Measurements from ENCODE around the gene PNPLA1. TPM values are rescaled to one million over a fixed set of nuclear protein-coding genes. Genes with fewer than 3 reads are reported as not detected.
A peak's percentile ranks its signal among the peaks of the same experiment; 100 is the strongest.

Gene PNPLA1
- total RNA-seq, 4 donors from 2014 or later, result not detected

GRCh38 chr6:36333931-36334725 lies 64.3 kb downstream of the PNPLA1 start:
- H3K27me3 ChIP-seq, result no peaks in the 10 kb centered on the region

GRCh38 chr6:36334832-36335459 lies 65.1 kb downstream of the PNPLA1 start:
- no peak for TF ChIP-seq CTCF (IDR thresholded peaks at IDR 0.05)
- no peak for TF ChIP-seq POLR2A (IDR thresholded peaks at IDR 0.05)
- intact Hi-C loops (cut with DNase I; ENCODE audit: low total_unique reads), result no loop called here
- peak overlapping the region in 1 of 2 donors; percentile 52 for H3K27ac ChIP-seq

More at GRCh38 chr6:36333931-36334725, 64.3 kb downstream of the PNPLA1 start:
- peak overlapping the region in 1 of 2 donors; percentile 52 for H3K27ac ChIP-seq
- intact Hi-C loops (cut with DNase I; ENCODE audit: low total_unique reads), result no loop called here
- TF ChIP-seq CTCF (IDR thresholded peaks at IDR 0.05) (no peak), POLR2A (IDR thresholded peaks at IDR 0.05) (no peak)
- no peaks in the 10 kb centered on the region for H3K4me1 ChIP-seq
- H3K36me3 ChIP-seq, result no peaks in the 10 kb centered on the region
- peak in 1 of 2 donors; percentile 47 for DNase-seq
- no peaks in the 10 kb centered on the region for H3K9me3 ChIP-seq
- H3K4me3 ChIP-seq, result no peak overlapping the region

GRCh38 chr6:36335465-36336207 lies 65.8 kb downstream of the PNPLA1 start:
- H3K27me3 ChIP-seq, result no peaks in the 10 kb centered on the region
- intact Hi-C loops (cut with DNase I; ENCODE audit: low total_unique reads), result no loop called here

More at GRCh38 chr6:36334832-36335459, 65.1 kb downstream of the PNPLA1 start:
- DNase-seq, result no peak
- Histone ChIP-seq H3K9me3 (no peaks in the 10 kb centered on the region), H3K27me3 (no peaks in the 10 kb centered on the region), H3K4me1 (no peaks in the 10 kb centered on the region), H3K4me3 (no peak overlapping the region), H3K36me3 (no peaks in the 10 kb centered on the region)

GRCh38 chr6:36336208-36336710 lies 66.4 kb downstream of the PNPLA1 start:
- no peaks in the 10 kb centered on the region for H3K36me3 ChIP-seq
- intact Hi-C loops (cut with DNase I; ENCODE audit: low total_unique reads), result no loop called here
- H3K27ac ChIP-seq, result no peak overlapping the region

More at GRCh38 chr6:36335465-36336207, 65.8 kb downstream of the PNPLA1 start:
- Histone ChIP-seq H3K27ac (no peak overlapping the region), H3K4me3 (no peak overlapping the region), H3K36me3 (no peaks in the 10 kb centered on the region), H3K9me3 (no peaks in the 10 kb centered on the region), H3K4me1 (no peaks in the 10 kb centered on the region)
- DNase-seq, result no peak
- TF ChIP-seq POLR2A (IDR thresholded peaks at IDR 0.05), result no peak
- TF ChIP-seq CTCF (IDR thresholded peaks at IDR 0.05), result no peak

More at GRCh38 chr6:36336208-36336710, 66.4 kb downstream of the PNPLA1 start:
- no peaks in the 10 kb centered on the region for H3K4me1 ChIP-seq
- DNase-seq, result no peak
- H3K4me3 ChIP-seq, result no peak overlapping the region
- no peak for TF ChIP-seq CTCF (IDR thresholded peaks at IDR 0.05)
- no peak for TF ChIP-seq POLR2A (IDR thresholded peaks at IDR 0.05)
- H3K27me3 ChIP-seq, result no peaks in the 10 kb centered on the region
- no peaks in the 10 kb centered on the region for H3K9me3 ChIP-seq
